Common myeloid progenitor, CD34-positive (primary cell): ENCODE measurements around the gene C2orf42.
"Not testable (repeated sequence)": the region's sequence is repeated elsewhere in the genome, so short reads cannot be mapped to it uniquely, and the experiment has no call there.

Experiments
- CTCF ChIA-PET: fragments of 350-600 bp; sonication (Branson Sonifier 250); formaldehyde crosslinking; loops from one replicate; lab custom pipeline; 2021; ENCODE audit warnings: antibody characterized with exemption; lab: Charles Lee
- POLR2A ChIA-PET: fragments of 350-600 bp; sonication (Branson Sonifier 250); formaldehyde crosslinking; loops from one replicate; lab custom pipeline; 2021; ENCODE audit warnings: antibody characterized with exemption; lab: Charles Lee
- DNase-seq, 3 donors: peaks; one replicate each; pipeline versions ENCODE4 v3.0.0 to v3.0.0-alpha.2; 2013
- H3K27ac ChIP-seq, 2 experiments: 1 replicate in 1 of 2; 2 replicates in 1 of 2; pipeline ENCODE4 v1.7.0; 2013; ENCODE audit warnings: inconsistent platforms in 2 of 2, low read length in 2 of 2, mild to moderate bottlenecking in 2 of 2, low read depth in 1 of 2, moderate library complexity in 1 of 2; ENCODE audit not compliant: severe bottlenecking in 2 of 2, insufficient read depth in 1 of 2, poor library complexity in 1 of 2
- H3K27me3 ChIP-seq, 5 experiments: replicated peaks in 2 of 5; 1 replicate in 3 of 5; 2 replicates in 2 of 5; pipeline versions ENCODE4 v1.6.1 to v1.7.0; 2013; ENCODE audit warnings: low read length in 4 of 5, mild to moderate bottlenecking in 2 of 5, moderate library complexity in 2 of 5, inconsistent platforms in 1 of 5; ENCODE audit not compliant: insufficient read depth in 5 of 5, control insufficient read depth in 4 of 5
- H3K36me3 ChIP-seq, 4 experiments: 1 replicate in 2 of 4; 2 replicates in 2 of 4; pipeline versions ENCODE4 v1.6.1 to v1.7.0; 2013; ENCODE audit warnings: low read length in 3 of 4, control low read depth in 1 of 4, mild to moderate bottlenecking in 1 of 4; ENCODE audit not compliant: control insufficient read depth in 4 of 4, insufficient read depth in 4 of 4
- H3K4me1 ChIP-seq, 4 experiments: 1 replicate in 3 of 4; 2 replicates in 1 of 4; pipeline versions ENCODE4 v1.6.1 to v1.7.1; 2013; ENCODE audit warnings: low read length in 3 of 4, mild to moderate bottlenecking in 3 of 4, control low read depth in 1 of 4, inconsistent platforms in 1 of 4, moderate library complexity in 1 of 4; ENCODE audit not compliant: control insufficient read depth in 4 of 4, insufficient read depth in 4 of 4; ENCODE audit errors: control extremely low read depth in 1 of 4
- H3K4me3 ChIP-seq, 7 experiments: 1 replicate in 4 of 7; 2 replicates in 3 of 7; pipeline versions ENCODE4 v1.5.1 to v1.7.0; 2013; ENCODE audit warnings: mild to moderate bottlenecking in 7 of 7, low read length in 6 of 7, moderate library complexity in 6 of 7, inconsistent platforms in 2 of 7, low read depth in 2 of 7, control low read depth in 1 of 7; ENCODE audit not compliant: insufficient read depth in 4 of 7, control insufficient read depth in 1 of 7; ENCODE audit errors: extremely low read depth in 1 of 7
- H3K9me3 ChIP-seq, 5 experiments: 1 replicate in 4 of 5; 2 replicates in 1 of 5; pipeline versions ENCODE4 v1.6.1 to v1.7.1; 2013; ENCODE audit warnings: low read length in 4 of 5, mild to moderate bottlenecking in 2 of 5, inconsistent platforms in 1 of 5, low read depth in 1 of 5, moderate library complexity in 1 of 5; ENCODE audit not compliant: control insufficient read depth in 4 of 5, insufficient read depth in 2 of 5; ENCODE audit errors: control extremely low read depth in 1 of 5
- WGBS: methylation state at CpG from one replicate; pipeline ENCODE4 v1.1.5; 2013; ENCODE audit not compliant: insufficient coverage; 5-methylcytosine and 5-hydroxymethylcytosine counted together

C2orf42 gene

GRCh38 chr2:70142590-70143313 is 48.1 kb downstream of the C2orf42 start:
- Histone ChIP-seq H3K27ac (peak overlapping the region; percentile 85 to 97), H3K9me3 (no peaks in the 10 kb centered on the region), H3K36me3 (no peaks in the 10 kb centered on the region), H3K27me3 (no peaks in the 10 kb centered on the region), H3K4me1 (peaks cover 10 to 41% (median 26%) of the 10 kb centered on the region in 4 experiments), H3K4me3 (peak overlapping the region in 6 of 7 experiments; percentile 49 to 79 (median 68))
- ChIA-PET CTCF (interaction anchor here (0.7 to 6.8 kb wide), 24 partner anchors 10 to 232 kb away, joined by 3 to 28 read pairs (median 4); partner anchors contain the start of gene MXD1), POLR2A (interaction anchor here (0.6 to 2.4 kb wide), 11 partner anchors 9 to 228 kb away, joined by 3 to 18 read pairs (median 5); partner anchors contain the start of genes MXD1 and PCBP1)
- DNase-seq, result peak; percentile 99 to 100 (median 99)
- WGBS, result 0% methylated on average over 34 of the region's 50 CpGs

- CTCF ChIA-PET, result interaction anchor here (1.0 to 6.8 kb wide), 10 partner anchors 9 to 231 kb away, joined by 3 to 28 read pairs (median 6); partner anchors contain the start of gene MXD1
- Histone ChIP-seq H3K27me3 (no peaks in the 10 kb centered on the region), H3K9me3 (no peaks in the 10 kb centered on the region), H3K36me3 (no peaks in the 10 kb centered on the region), H3K4me3 (peak overlapping the region; percentile 21 to 68 (median 56)), H3K4me1 (peaks cover 10 to 48% (median 33%) of the 10 kb centered on the region in 4 experiments), H3K27ac (peak overlapping the region; percentile 76 to 90)
- WGBS, result under 1% methylated on average over 63 of the region's 73 CpGs
- DNase-seq, result peak in 1 of 3 donors; percentile 43
- POLR2A ChIA-PET, result interaction anchor here (0.6 to 2.4 kb wide), 11 partner anchors 8 to 227 kb away, joined by 3 to 18 read pairs (median 5); partner anchors contain the start of genes MXD1 and PCBP1
Measured at GRCh38 chr2:70141902-70142589, 48.8 kb downstream of the C2orf42 start.

GRCh38 chr2:70141212-70141901 is 49.5 kb downstream of the C2orf42 start:
- Histone ChIP-seq H3K4me3 (peak overlapping the region in 6 of 7 experiments; percentile 32 to 68 (median 59)), H3K36me3 (no peaks in the 10 kb centered on the region), H3K9me3 (no peaks in the 10 kb centered on the region), H3K4me1 (peaks cover 10 to 55% (median 40%) of the 10 kb centered on the region in 4 experiments), H3K27me3 (no peaks in the 10 kb centered on the region), H3K27ac (peak overlapping the region; percentile 76 to 90)
- WGBS, result 69% methylated on average over 9 of the region's 14 CpGs
- peak; percentile 65 to 81 (median 80) for DNase-seq
- ChIA-PET CTCF (interaction anchor here (0.8 to 6.8 kb wide), 8 partner anchors 9 to 227 kb away, joined by 3 to 28 read pairs (median 6); partner anchors contain the start of gene MXD1), POLR2A (interaction anchor here (1.5 to 2.4 kb wide), 5 partner anchors 9 to 227 kb away, joined by 3 to 18 read pairs (median 12); partner anchors contain the start of genes MXD1 and PCBP1)

- no peaks in the 10 kb centered on the region for H3K36me3 ChIP-seq
- H3K4me1 ChIP-seq, result peaks cover 14 to 60% (median 45%) of the 10 kb centered on the region in 4 experiments
- WGBS, result no CpG with 5 or more reads among the region's 5 CpGs
- no peak for DNase-seq
- H3K9me3 ChIP-seq, result no peaks in the 10 kb centered on the region
- ChIA-PET POLR2A (interaction anchor here (0.7 to 2.1 kb wide), 3 partner anchors 9 to 284 kb away, joined by 3 to 5 read pairs (median 3); no protein-coding TSS in a partner anchor), CTCF (interaction anchor here (0.8 to 6.8 kb wide), 8 partner anchors 16 to 56 kb away, joined by 3 to 28 read pairs (median 4); no protein-coding TSS in a partner anchor)
- H3K4me3 ChIP-seq, result no peak overlapping the region
- H3K27ac ChIP-seq, result no peak overlapping the region
- no peaks in the 10 kb centered on the region for H3K27me3 ChIP-seq
Measured at GRCh38 chr2:70140791-70141211, 50.0 kb downstream of the C2orf42 start.

- Histone ChIP-seq H3K27ac (peak overlapping the region; percentile 7 to 90), H3K4me1 (peaks cover 40 to 80% (median 67%) of the 10 kb centered on the region in 4 experiments), H3K4me3 (peak overlapping the region in 4 of 7 experiments; percentile 5 to 37 (median 18))
- ChIA-PET CTCF (interaction anchor here (0.8 to 3.6 kb wide), 6 partner anchors 12 to 222 kb away, joined by 3 to 28 read pairs (median 12); no protein-coding TSS in a partner anchor), POLR2A (interaction anchor here (1.0 to 3.1 kb wide), 5 partner anchors 8 to 47 kb away, joined by 3 to 20 read pairs (median 5); partner anchors contain the start of gene PCBP1)
- not testable (repeated sequence) for H3K27me3 ChIP-seq, H3K36me3 ChIP-seq, H3K9me3 ChIP-seq, DNase-seq
- WGBS, result 93% methylated on average over 6 of the region's 10 CpGs
Measured at GRCh38 chr2:70134323-70134983, 56.4 kb downstream of the C2orf42 start.
